Left forelimb (tissue), 1 donor: Measurements from ENCODE around the gene IFNGR2.
A peak's percentile ranks its signal among the peaks of the same experiment; 100 is the strongest.
"Not testable (repeated sequence)": the region's sequence is repeated elsewhere in the genome, so short reads cannot be mapped to it uniquely, and the experiment has no call there.

ENCODE experiments used
- DNase-seq: peaks from one replicate; pipeline ENCODE4 v3.0.0-alpha.2; 2018; ENCODE audit warnings: low spot score

IFNGR2 gene

DNA sequence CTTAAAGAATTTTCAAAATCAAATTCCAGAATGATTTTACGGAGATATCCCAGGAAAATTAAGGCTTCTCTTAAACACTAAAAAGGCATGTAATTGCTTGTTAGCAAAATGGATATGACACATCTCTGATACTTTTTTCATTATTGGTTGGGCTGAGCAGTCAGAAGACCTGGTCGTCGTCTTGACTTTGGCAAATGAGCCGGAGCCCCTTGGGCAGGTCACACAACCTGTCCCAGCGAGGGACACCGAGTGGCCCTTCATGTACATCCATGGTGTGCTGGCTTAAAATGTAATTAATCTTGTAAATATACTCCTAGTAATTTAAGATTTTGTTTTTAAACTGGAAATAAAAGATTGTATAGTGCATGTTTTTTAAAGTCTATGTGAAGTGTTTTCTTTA is 33.9 kb downstream of the IFNGR2 start:
- DNase-seq, result no peak

DNA sequence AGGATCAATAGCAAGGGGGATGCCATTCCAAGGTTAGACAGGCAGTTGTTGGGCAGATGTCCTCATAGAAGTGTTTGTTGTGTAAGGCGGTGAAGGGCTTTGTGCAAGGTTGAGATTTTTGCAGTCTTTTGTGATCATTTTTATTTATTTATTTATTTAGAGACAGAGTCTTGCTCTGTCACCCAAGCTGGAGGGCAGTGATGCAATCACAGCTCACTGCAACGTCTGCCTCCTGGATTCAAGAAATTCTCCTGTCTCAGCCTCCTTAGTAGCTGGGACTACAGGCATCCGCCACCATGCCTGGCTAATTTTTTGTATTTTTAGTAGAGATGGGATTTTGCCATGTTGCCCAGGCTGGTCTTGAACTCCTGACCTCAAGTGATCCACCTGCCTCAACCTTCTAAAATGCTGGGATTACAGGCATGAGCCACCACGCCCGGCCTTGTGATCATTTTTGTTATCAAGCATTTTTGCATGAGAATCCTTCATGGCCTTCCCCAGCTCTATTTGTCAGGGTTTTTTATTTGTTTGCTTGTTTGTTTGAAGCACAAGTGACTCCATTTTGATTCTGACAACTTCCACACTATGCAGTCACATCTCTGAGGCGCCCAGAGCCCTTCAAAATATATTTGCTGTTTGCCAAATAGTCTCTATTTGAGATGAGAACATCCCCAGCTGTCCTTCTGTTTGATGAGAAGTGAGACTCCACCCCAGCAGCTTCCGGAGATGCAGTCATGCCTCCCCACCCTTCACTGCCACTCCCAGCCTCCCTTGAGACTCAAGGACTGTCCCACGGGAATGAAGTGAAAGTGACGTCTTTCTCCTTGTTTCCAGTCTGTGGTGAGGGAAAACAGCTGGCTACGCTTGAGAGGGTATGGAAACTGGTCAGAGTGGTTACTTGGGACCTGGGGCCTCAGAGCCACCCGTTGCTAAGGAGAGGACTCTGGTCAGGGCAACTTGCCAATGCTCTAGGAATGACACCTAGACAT is 38.6 kb downstream of the IFNGR2 start:
- DNase-seq, result no peak

- DNase-seq, result no peak
Observed at GRCh38 chr21:33443194-33443593, 40.0 kb downstream of the IFNGR2 start.

- no peak for DNase-seq
Observed at GRCh38 chr21:33444499-33444898, 41.3 kb downstream of the IFNGR2 start.

DNA sequence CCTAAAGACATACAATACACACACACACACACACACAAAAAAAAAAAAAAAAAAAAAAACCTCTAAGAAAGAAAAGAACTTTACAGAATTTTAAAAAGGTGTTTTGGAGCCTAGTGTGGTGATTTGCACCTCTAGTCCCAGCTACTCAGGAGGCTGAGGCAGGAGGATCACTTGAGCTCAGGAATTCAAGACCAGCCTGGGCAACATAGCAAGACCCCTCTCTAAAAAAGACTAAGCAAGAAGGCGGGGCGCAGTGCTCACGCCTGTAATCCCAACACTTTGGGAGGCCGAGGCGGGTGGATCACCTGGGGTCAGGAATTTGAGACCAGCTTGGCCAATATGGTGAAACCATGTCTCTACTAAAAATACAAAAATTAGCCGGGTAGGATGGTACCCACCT is 43.4 kb downstream of the IFNGR2 start:
- DNase-seq, result not testable (repeated sequence)

DNA sequence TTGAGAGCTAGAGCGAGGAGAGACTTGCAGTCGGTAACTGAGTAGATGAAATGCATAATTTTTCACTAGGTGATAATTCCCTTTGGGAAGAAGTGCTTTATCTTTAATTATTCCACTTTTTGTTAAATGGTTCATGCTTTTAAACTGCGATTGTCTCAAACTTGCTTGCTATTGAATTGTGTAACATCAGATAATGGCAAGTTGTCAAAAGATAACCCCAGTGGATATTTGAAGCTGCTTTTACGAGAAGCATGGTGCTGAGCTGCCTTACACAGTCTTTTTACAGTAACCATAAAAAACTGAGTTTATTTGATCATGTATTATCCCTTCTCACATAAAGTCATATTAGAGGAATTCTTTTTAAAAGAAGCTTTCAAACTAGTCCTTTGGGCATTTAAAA is 46.4 kb downstream of the IFNGR2 start:
- no peak for DNase-seq

GRCh38 chr21:33451634-33452071 is 48.4 kb downstream of the IFNGR2 start:
- DNase-seq, result no peak

- no peak for DNase-seq
Observed at GRCh38 chr21:33452362-33452761, 49.1 kb downstream of the IFNGR2 start.

GRCh38 chr21:33455686-33456446 is 52.7 kb downstream of the IFNGR2 start:
- no peak for DNase-seq

- no peak for DNase-seq
Observed at GRCh38 chr21:33458861-33459260, 55.6 kb downstream of the IFNGR2 start.

DNA sequence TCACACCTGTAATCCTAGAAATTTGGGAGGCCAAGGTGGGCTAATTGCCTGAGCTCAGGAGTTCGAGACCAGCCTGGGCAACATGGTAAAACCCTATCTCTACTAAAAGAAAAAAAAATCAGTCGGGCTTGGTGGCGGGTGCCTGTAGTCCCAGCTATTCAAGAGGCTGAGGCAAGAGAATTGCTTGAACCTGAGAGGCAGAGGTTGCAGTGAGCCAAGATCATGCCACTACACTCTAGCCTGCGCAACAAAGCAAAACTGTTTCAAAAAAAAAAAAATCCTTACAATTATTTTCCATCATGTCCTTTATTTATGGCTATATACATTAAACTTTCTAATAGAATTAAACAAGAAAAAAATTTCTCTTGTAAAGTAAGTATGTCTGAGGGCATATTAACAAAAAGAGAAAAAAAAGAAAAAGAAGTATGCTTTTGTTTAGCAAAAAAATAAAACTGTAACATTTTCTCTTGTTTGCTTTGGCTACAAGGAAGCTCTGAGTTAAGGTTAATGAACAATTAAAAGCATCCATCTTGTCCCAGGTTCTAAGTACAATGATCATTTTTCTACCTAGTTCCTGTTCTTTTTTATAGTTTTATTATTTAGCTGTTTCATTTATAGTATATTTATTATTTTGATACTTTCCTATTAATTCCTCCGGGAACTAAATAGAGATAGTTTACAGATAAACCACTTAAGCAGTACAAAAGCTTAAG is 58.5 kb downstream of the IFNGR2 start:
- DNase-seq, result no peak

DNA sequence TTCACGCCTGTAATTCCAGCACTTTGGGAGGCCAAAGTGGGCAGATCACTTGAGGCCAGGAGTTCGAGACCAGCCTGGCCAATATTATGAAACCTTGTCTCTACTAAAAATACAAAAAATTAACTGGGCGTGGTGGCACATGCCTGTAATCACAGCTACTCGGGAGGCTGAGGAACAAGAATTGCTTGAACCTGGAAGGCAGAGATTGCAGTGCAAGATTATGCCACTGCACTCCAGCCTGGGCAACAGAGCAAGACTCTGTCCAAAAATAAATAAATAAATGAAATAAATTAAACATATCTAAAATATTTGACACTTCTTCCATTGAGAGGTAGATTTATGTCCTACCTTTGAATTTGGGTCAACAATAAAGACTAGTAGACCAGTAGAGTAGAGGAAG is 66.0 kb downstream of the IFNGR2 start:
- not testable (repeated sequence) for DNase-seq

- DNase-seq, result no peak
Observed at GRCh38 chr21:33470701-33471100, 67.5 kb downstream of the IFNGR2 start.

- no peak for DNase-seq
Observed at GRCh38 chr21:33473344-33473743, 70.1 kb downstream of the IFNGR2 start.

DNA sequence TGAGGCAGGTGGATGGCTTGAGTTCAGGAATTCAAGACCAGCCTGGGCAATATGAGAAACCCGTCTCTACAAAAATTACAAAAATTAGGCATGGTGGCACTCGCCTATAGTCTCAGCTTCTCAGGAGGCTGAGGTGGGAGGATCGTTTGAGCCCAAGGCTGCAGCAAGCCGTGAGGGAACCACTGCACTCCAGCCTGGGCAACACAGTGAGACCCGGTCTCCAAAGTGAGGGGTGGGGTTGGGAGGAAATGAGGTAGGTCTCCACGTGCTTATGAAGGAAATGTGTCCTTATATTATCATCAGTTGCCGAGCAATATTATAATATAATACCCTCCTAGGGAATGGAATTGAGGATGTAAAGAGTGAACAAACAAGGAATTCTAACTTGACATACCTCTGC is 73.9 kb downstream of the IFNGR2 start:
- no peak for DNase-seq

- no peak for DNase-seq
Observed at GRCh38 chr21:33478182-33478581, 75.0 kb downstream of the IFNGR2 start.

DNA sequence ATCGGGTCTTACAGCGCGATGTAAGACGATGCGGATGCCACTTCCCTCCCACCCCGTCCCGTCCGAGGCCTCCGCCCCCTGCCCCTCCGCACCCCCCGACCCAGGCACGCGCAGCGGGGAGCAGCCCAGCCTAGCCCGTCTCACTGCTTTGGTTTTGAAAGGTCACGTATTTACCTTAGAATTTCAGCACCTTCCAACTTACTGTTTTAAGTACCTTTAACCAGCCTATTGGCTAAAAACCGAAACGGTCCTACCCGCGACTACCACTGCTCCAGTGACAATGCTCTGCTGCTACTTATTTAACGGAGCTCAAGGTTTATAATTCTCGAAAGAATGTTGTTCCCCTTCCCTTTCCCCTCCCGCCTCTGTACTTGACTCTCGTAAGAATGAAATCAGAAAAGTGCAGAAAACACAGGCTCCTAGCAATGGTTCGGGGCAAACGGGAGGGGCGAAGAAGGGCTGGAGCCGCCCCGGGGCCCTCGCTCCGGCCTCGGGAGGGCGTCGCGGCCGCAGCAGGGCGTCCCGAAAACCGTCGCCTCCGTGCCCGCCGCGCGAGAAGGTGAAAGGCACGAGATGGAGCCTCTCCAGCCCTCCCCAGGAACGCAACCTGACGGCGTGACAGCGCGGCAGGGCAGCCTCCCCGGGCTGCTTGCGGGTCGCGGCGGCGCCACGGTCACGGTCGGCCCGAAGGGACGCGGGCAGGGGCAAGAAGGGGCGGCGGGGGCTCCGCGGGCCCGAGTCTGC is 75.9 kb downstream of the IFNGR2 start:
- DNase-seq, result no peak

DNA sequence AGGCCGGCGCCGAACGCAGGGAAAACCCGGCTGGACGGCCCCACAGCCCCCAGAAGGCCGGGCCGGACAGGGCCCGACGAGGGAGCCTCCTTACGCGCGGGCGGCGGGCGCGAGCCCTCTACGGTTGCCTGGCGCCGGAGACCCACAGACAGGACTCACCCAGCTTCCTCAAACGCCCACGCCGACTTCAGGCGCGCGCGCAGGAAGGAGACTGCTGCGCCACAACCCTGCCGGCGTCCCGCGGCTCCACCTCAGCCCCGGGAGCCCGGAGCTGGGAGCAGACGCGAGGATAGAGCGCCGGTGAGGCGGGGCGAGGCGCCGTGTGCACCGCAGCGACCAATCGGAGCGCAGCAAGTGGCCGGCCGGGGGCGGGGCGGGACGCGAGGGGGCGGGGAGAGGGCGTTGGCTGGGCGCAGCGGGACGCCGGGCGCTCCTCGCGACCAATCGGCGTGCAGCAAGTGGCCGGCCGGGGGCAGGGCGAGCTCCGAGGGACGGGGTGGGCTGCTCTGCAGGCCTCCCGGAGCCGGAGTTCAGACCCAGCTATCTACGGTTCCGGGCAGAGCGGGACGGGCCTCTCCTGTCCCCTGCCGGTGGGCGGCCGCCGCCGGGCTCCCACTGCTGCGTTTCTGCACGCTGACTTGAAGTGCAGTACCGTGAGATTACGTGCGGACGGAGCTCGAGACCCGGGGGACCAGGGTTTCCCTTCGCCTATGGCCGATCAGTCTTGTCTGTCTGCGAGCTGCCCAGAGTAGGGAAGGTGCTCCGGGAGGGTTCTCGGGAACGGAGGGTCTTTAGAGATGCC is 76.7 kb downstream of the IFNGR2 start, which contains the start of gene TMEM50B:
Gene TMEM50B (minus strand): TSS at position 296 of the 802 bp plus-strand sequence. CDS start 11,089 bp downstream, outside the sequence.
- peak; percentile 100 for DNase-seq

- no peak for DNase-seq
Observed at GRCh38 chr21:33480481-33481103, 77.4 kb downstream of the IFNGR2 start.

- no peak for DNase-seq
Observed at GRCh38 chr21:33481314-33481943, 78.2 kb downstream of the IFNGR2 start.
